NCI-H2227 treated with DMSO at 0.1 percent for 48 hours (cell line): ENCODE results near the gene VASH2.

ENCODE experiments used
- DNase-seq: peaks from one replicate; lab custom pipeline; 2025; lab: John Stamatoyannopoulos, UW

VASH2 gene

GRCh38 chr1:213035573-213035972, 85.2 kb downstream of the VASH2 start:
- DNase-seq = no peak
